Measurements from ENCODE around the gene SLC4A7. TPM values are rescaled to one million over a fixed set of nuclear protein-coding genes. Genes with fewer than 3 reads are reported as not detected.

SLC4A7 gene
- total RNA-seq, 1 experiment from 2014 or later: 41.9 TPM

DNA sequence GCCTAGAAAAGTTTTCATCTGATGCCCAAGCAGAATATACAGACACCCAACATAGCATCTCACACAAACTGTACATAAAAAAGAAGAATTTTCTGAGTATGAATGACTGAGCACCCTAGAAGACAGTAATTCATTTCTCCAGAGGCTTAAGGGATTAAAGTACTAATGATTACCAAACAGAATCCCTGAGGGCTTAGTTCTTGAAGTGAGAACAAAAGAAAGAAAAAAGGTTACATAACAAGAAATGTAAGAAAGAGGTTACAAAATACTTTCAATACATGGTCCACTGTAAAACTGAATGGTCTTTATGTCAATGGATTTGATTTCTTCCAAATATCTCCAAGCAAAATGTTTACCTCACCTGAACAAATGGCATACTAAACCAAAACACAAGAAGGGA lies 105.9 kb downstream of the SLC4A7 start:
- H3K27me3 Mint-ChIP-seq (ENCODE audit: insufficient read depth, unreplicated experiment): no peaks in the 10 kb centered on the region
- H3K4me3 Mint-ChIP-seq (ENCODE audit: unreplicated experiment): no peak overlapping the region
- intact Hi-C loops (cut with micrococcal nuclease): no loop called here
- H3K4me1 Mint-ChIP-seq (ENCODE audit: insufficient read depth, unreplicated experiment): no peaks in the 10 kb centered on the region
- TF ChIP-seq CTCF (IDR thresholded peaks at IDR 0.05; ENCODE audit: unreplicated experiment): no peak
- BruUV-seq (replicated peaks): no TSS peak
- DNase-seq (ENCODE audit: unreplicated experiment): no peak
- POLR2A ChIA-PET: interaction anchor here (0.7 kb wide), 1 partner anchor 164 kb away, joined by 3 read pairs; no protein-coding TSS in a partner anchor
- CTCF ChIA-PET: interaction anchor here (0.6 kb wide), 3 partner anchors 24 to 59 kb away, joined by 3 to 4 read pairs (median 3); no protein-coding TSS in a partner anchor
- no peak overlapping the region for H3K27ac Mint-ChIP-seq (ENCODE audit: low read depth, unreplicated experiment)
- H3K36me3 Mint-ChIP-seq (ENCODE audit: insufficient read depth, unreplicated experiment): peaks cover 12% of the 10 kb centered on the region
- H3K9me3 Mint-ChIP-seq (ENCODE audit: unreplicated experiment): no peaks in the 10 kb centered on the region

DNA sequence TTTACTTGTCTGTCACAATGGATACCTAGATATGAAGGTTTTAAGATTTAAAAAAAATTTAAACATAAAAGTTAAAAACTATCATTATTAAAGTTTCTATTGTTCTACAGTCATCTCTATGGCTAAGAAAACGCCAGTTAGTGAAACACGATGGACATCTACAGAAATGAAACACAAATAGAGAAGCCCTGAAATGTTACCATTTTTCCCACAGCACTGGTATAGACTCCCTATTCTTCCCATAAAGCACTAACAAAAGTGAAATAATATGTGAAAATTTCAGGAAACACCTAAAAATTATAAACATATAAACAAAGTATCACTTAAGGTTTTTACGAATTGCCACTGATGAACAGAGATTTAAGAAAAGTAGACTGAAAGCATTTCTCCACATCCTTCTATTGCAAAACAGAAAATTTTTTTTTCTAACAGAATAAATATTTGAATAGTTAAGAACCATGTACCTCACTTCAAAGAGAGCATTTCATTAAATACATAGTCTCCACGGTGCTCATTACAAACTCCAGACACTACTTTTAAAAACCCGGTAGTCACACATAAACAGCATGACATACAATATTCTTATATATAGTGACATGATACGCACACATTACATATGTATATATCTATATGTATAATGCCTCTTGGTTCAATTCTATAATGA lies 107.9 kb downstream of the SLC4A7 start:
- Mint-ChIP-seq H3K9me3 (ENCODE audit: unreplicated experiment) (no peaks in the 10 kb centered on the region), H3K4me1 (ENCODE audit: insufficient read depth, unreplicated experiment) (no peaks in the 10 kb centered on the region), H3K36me3 (ENCODE audit: insufficient read depth, unreplicated experiment) (peaks cover 12% of the 10 kb centered on the region), H3K4me3 (ENCODE audit: unreplicated experiment) (no peak overlapping the region), H3K27me3 (ENCODE audit: insufficient read depth, unreplicated experiment) (no peaks in the 10 kb centered on the region), H3K27ac (ENCODE audit: low read depth, unreplicated experiment) (no peak overlapping the region)
- TF ChIP-seq CTCF (IDR thresholded peaks at IDR 0.05; ENCODE audit: unreplicated experiment): no peak
- no TSS peak for BruUV-seq (replicated peaks)
- CTCF ChIA-PET: interaction anchor here (1.6 kb wide), 1 partner anchor 64 kb away, joined by 7 read pairs; no protein-coding TSS in a partner anchor
- intact Hi-C loops (cut with micrococcal nuclease): no loop called here
- POLR2A ChIA-PET: no interaction called here
- DNase-seq (ENCODE audit: unreplicated experiment): no peak

DNA sequence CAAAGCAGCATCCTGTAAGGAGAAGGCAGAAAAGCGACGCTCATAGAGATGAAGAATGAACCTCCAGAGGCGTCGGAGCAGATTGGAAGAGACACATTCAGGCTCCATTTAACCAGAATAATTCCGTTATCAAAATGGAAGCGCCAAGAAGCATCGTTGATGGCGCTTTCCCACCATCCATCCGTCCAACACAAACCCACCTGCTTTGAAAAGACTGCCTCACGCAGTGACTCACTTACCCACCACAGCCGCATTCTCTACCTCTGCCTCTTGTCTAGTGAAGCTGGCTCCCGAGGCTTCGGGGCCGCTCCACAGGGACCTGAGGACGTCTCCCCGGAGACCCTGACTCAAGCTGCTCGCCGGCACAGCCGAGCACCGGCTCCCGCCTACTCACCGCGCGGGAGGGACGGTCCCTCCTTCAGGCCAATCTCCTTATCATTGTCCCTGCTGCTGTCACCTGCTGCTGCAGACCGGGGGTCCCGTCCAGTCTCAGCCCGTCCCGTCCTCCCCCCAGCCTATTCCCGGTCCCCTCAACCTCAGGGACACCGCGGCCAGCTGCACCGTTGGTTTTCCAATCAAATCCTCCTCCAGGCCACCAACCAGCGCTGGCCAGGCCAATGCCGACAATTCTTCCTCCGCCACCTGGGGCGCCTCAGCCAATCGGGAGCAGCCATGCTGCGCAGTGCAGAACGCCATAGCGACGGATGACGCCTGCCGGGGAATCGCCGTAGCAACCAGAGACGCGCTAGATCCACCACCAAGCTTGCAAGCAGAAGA lies 115.2 kb downstream of the SLC4A7 start, which contains the start of gene NEK10:
Gene NEK10 (minus strand): TSS at position 553 of the 777 bp plus-strand sequence. CDS start 16,501 bp downstream, outside the sequence.
- POLR2A ChIA-PET: interaction anchor here (0.7 to 1.3 kb wide), 6 partner anchors 9 to 309 kb away, joined by 3 to 5 read pairs (median 4); no protein-coding TSS in a partner anchor
- H3K9me3 Mint-ChIP-seq (ENCODE audit: unreplicated experiment): no peaks in the 10 kb centered on the region
- peaks cover 13% of the 10 kb centered on the region for H3K36me3 Mint-ChIP-seq (ENCODE audit: insufficient read depth, unreplicated experiment)
- no peak for TF ChIP-seq CTCF (IDR thresholded peaks at IDR 0.05; ENCODE audit: unreplicated experiment)
- CTCF ChIA-PET: interaction anchor here (0.6 to 1.5 kb wide), 5 partner anchors 15 to 234 kb away, joined by 3 read pairs; no protein-coding TSS in a partner anchor
- no TSS peak for BruUV-seq (replicated peaks)
- peak within 1 kb of the TSS; percentile 92 for H3K4me3 Mint-ChIP-seq (ENCODE audit: unreplicated experiment)
- peak within 1 kb of the TSS; percentile 52 for H3K27ac Mint-ChIP-seq (ENCODE audit: low read depth, unreplicated experiment)
- no peaks in the 10 kb centered on the region for H3K27me3 Mint-ChIP-seq (ENCODE audit: insufficient read depth, unreplicated experiment)
- DNase-seq (ENCODE audit: unreplicated experiment): peak; percentile 86
- intact Hi-C loops (cut with micrococcal nuclease): no loop called here
- peaks cover 12% of the 10 kb centered on the region for H3K4me1 Mint-ChIP-seq (ENCODE audit: insufficient read depth, unreplicated experiment)

- H3K4me3 Mint-ChIP-seq (ENCODE audit: unreplicated experiment): no peak overlapping the region
- no peak for DNase-seq (ENCODE audit: unreplicated experiment)
- intact Hi-C loops (cut with micrococcal nuclease): no loop called here
- H3K36me3 Mint-ChIP-seq (ENCODE audit: insufficient read depth, unreplicated experiment): peaks cover 7% of the 10 kb centered on the region
- ChIA-PET CTCF (interaction anchor here (0.6 to 3.0 kb wide), 6 partner anchors 11 to 230 kb away, joined by 3 to 11 read pairs (median 5); no protein-coding TSS in a partner anchor), POLR2A (interaction anchor here (0.6 to 4.8 kb wide), 3 partner anchors 12 to 18 kb away, joined by 4 to 16 read pairs (median 4); no protein-coding TSS in a partner anchor)
- H3K4me1 Mint-ChIP-seq (ENCODE audit: insufficient read depth, unreplicated experiment): peaks cover 13% of the 10 kb centered on the region
- TF ChIP-seq CTCF (IDR thresholded peaks at IDR 0.05; ENCODE audit: unreplicated experiment): no peak
- BruUV-seq (replicated peaks): no TSS peak
- no peak overlapping the region for H3K27ac Mint-ChIP-seq (ENCODE audit: low read depth, unreplicated experiment)
- H3K27me3 Mint-ChIP-seq (ENCODE audit: insufficient read depth, unreplicated experiment): no peaks in the 10 kb centered on the region
- H3K9me3 Mint-ChIP-seq (ENCODE audit: unreplicated experiment): no peaks in the 10 kb centered on the region
Measured at GRCh38 chr3:27366062-27366591, 118.1 kb downstream of the SLC4A7 start.

Measured in MCF 10A (cell line).